OCI-LY7 (cell line): ENCODE measurements around the gene FBN3. TPM values are rescaled to one million over a fixed set of nuclear protein-coding genes. Genes with fewer than 3 reads are reported as not detected.

Experiments used
- BruUV-seq: library from RNA; stranded (reverse); fragments of 400-500 nt; replicated peaks from 2 replicates; lab custom pipeline; 2021; lab: Mats Ljungman, UMichigan
- CTCF ChIA-PET: fragments of 300-600 bp; sonication (Branson Sonifier 250); formaldehyde crosslinking; loops from one replicate; lab custom pipeline; 2022; ENCODE audit warnings: antibody characterized with exemption; ENCODE audit not compliant: unreplicated experiment; lab: Charles Lee
- POLR2A ChIA-PET: fragments of 300-600 bp; sonication (Branson Sonifier 250); formaldehyde crosslinking; loops from one replicate; lab custom pipeline; 2022; ENCODE audit warnings: antibody characterized with exemption; lab: Charles Lee
- DNase-seq: peaks from one replicate; pipeline ENCODE4 v3.0.0-alpha.2; 2015; ENCODE audit warnings: low spot score
- H2AFZ ChIP-seq: fragments of 200-600 bp; sonication (generic), shearing (Covaris generic); 2 replicates; pipeline ENCODE4 v1.6.1; 2014; ENCODE audit warnings: mild to moderate bottlenecking, antibody characterized with exemption, low read length, moderate library complexity
- H3K27ac ChIP-seq: fragments of 200-600 bp; sonication (generic); 2 replicates; pipeline ENCODE4 v1.5.1; 2014; ENCODE audit warnings: mixed run types, low read depth, mild to moderate bottlenecking, moderate library complexity, low read length, inconsistent platforms; ENCODE audit not compliant: poor library complexity, severe bottlenecking
- H3K36me3 ChIP-seq: fragments of 200-600 bp; sonication (generic); 2 replicates; pipeline ENCODE4 v1.6.1; 2014; ENCODE audit warnings: mild to moderate bottlenecking, antibody characterized with exemption, low read length, moderate library complexity, mixed read lengths; ENCODE audit not compliant: insufficient read depth
- H3K4me1 ChIP-seq: fragments of 200-600 bp; sonication (generic); 2 replicates; pipeline ENCODE4 v1.5.1; 2014; ENCODE audit warnings: mild to moderate bottlenecking, low read length; ENCODE audit not compliant: insufficient read depth, poor library complexity, severe bottlenecking
- H3K4me2 ChIP-seq: fragments of 200-600 bp; sonication (generic); 2 replicates; pipeline ENCODE4 v1.6.1; 2014; ENCODE audit warnings: mild to moderate bottlenecking, low read length
- H3K4me3 ChIP-seq: fragments of 200-600 bp; sonication (generic); 2 replicates; pipeline ENCODE4 v1.5.1; 2014; ENCODE audit warnings: mild to moderate bottlenecking, low read depth, low read length; ENCODE audit not compliant: poor library complexity, severe bottlenecking
- H3K79me2 ChIP-seq: fragments of 200-600 bp; sonication (generic); 2 replicates; pipeline ENCODE4 v1.6.1; 2016; ENCODE audit warnings: low read depth, mild to moderate bottlenecking, low read length, moderate library complexity, mixed read lengths; ENCODE audit not compliant: insufficient read depth
- H3K9me2 ChIP-seq: fragments of 200-600 bp; sonication (generic); 2 replicates; pipeline ENCODE4 v1.6.1; 2016; ENCODE audit warnings: mild to moderate bottlenecking, low read length, mixed read lengths; ENCODE audit not compliant: insufficient read depth
- H3K9me3 ChIP-seq: fragments of 200-600 bp; sonication (generic); 2 replicates; pipeline ENCODE4 v1.6.1; 2014; ENCODE audit warnings: mild to moderate bottlenecking, mixed run types, low read length, mixed read lengths
- H4K20me1 ChIP-seq: fragments of 200-600 bp; sonication (generic); 2 replicates; pipeline ENCODE4 v1.6.1; 2014; ENCODE audit warnings: mild to moderate bottlenecking, antibody characterized with exemption, low read length, moderate library complexity, mixed read lengths; ENCODE audit not compliant: insufficient read depth
- EZH2phosphoT487 ChIP-seq: fragments of 200-600 bp; sonication (generic); IDR thresholded peaks from 2 replicates; pipeline ENCODE4 v1.6.1; 2018; ENCODE audit warnings: low read depth, borderline replicate concordance, mild to moderate bottlenecking, mixed run types, antibody characterized with exemption, low read length, moderate library complexity, mixed read lengths
- intact Hi-C: fragments of 100-400 bp; cut with micrococcal nuclease; formaldehyde crosslinking; loops from one replicate; pipeline ENCODE4 v1.10.0; 2022; ENCODE audit not compliant: unreplicated experiment
- total RNA-seq, 2 experiments: library from RNA; depleted of rRNA in 1 of 2; stranded (reverse); fragments of >200 nt in 1 of 2; shearing (Covaris generic) in 1 of 2; gene quantifications; 2 replicates each; pipeline ENCODE4 v1.2.3, GENCODE V29; 2014 to 2022
- TF ChIP-seq, protein P1 (sequence below): fragments of 200-600 bp; sonication (generic); conservative IDR thresholded peaks from 2 replicates; pipeline ENCODE4 v1.5.1; 2014; ENCODE audit warnings: mild to moderate bottlenecking, antibody characterized with exemption, low read length, moderate library complexity, mixed read lengths

FBN3 gene
- total RNA-seq, 2 experiments from 2014 or later = not detected

DNA sequence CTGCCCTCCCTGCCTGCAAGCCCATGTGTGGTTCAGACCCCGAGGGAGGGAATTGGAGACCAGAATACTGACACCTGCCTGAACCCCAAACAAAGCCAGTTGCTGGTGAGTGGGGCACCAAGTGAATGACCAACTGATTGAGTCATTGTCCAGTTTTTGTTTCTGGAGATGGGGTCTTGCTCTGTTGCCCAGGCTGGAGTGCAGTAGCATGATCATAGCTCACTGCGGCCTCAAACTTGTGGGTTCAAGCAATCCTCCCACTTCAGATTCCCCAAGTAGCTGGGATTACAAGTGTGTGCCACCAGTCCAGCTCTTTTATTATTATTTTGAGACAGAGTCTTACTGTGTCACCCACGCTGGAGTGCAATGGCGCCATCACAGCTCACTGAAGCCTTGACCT is 92.9 kb downstream of the FBN3 start:
- H3K9me3 ChIP-seq = no peaks in the 10 kb centered on the region
- no peaks in the 10 kb centered on the region for H4K20me1 ChIP-seq
- H3K4me1 ChIP-seq = peaks cover 14% of the 10 kb centered on the region
- H3K27ac ChIP-seq = no peak overlapping the region
- TF ChIP-seq EZH2phosphoT487 = no peak
- TF ChIP-seq, protein P1, sequence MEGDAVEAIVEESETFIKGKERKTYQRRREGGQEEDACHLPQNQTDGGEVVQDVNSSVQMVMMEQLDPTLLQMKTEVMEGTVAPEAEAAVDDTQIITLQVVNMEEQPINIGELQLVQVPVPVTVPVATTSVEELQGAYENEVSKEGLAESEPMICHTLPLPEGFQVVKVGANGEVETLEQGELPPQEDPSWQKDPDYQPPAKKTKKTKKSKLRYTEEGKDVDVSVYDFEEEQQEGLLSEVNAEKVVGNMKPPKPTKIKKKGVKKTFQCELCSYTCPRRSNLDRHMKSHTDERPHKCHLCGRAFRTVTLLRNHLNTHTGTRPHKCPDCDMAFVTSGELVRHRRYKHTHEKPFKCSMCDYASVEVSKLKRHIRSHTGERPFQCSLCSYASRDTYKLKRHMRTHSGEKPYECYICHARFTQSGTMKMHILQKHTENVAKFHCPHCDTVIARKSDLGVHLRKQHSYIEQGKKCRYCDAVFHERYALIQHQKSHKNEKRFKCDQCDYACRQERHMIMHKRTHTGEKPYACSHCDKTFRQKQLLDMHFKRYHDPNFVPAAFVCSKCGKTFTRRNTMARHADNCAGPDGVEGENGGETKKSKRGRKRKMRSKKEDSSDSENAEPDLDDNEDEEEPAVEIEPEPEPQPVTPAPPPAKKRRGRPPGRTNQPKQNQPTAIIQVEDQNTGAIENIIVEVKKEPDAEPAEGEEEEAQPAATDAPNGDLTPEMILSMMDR = no peak
- no peak overlapping the region for H3K4me3 ChIP-seq
- H3K36me3 ChIP-seq = no peaks in the 10 kb centered on the region
- intact Hi-C loops = no loop called here
- H2AFZ ChIP-seq = no peak overlapping the region
- H3K9me2 ChIP-seq = no peaks in the 10 kb centered on the region
- ChIA-PET POLR2A (no interaction called here), CTCF (no interaction called here)
- DNase-seq = no peak
- no peak overlapping the region for H3K4me2 ChIP-seq
- no TSS peak for BruUV-seq
- H3K79me2 ChIP-seq = no peaks in the 10 kb centered on the region

DNA sequence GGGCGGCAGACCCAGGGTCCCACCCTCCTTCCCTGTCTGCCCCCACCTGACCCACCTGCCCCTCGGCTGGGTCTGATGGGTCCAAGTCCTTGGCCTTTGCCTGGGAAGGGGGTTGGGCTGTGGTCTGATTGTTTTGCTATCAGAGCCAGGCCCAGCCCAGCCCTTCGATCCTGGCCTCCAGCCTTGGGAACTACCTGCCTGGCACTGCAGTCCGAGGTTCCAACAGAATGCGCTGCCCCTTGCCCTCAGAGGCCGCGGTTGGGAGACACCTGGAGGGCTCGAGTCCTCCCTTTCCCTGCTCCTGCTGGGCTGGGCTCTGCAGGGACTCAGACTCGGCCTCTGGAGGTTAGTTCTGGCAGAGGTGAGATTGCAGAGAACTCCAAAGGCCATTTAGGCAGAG is 95.2 kb downstream of the FBN3 start:
- no peaks in the 10 kb centered on the region for H3K79me2 ChIP-seq
- TF ChIP-seq, protein P1 = no peak
- TF ChIP-seq EZH2phosphoT487 = no peak
- no peaks in the 10 kb centered on the region for H3K9me3 ChIP-seq
- intact Hi-C loops = no loop called here
- peaks cover 25% of the 10 kb centered on the region for H3K4me1 ChIP-seq
- H3K4me2 ChIP-seq = no peak overlapping the region
- H3K27ac ChIP-seq = no peak overlapping the region
- H3K4me3 ChIP-seq = no peak overlapping the region
- DNase-seq = no peak
- no TSS peak for BruUV-seq
- H3K9me2 ChIP-seq = no peaks in the 10 kb centered on the region
- H3K36me3 ChIP-seq = no peaks in the 10 kb centered on the region
- POLR2A ChIA-PET = interaction anchor here (0.7 to 1.4 kb wide), 2 partner anchors 22 to 127 kb away, joined by 3 read pairs; no protein-coding TSS in a partner anchor
- H2AFZ ChIP-seq = no peak overlapping the region
- no peaks in the 10 kb centered on the region for H4K20me1 ChIP-seq
- CTCF ChIA-PET = no interaction called here

DNA sequence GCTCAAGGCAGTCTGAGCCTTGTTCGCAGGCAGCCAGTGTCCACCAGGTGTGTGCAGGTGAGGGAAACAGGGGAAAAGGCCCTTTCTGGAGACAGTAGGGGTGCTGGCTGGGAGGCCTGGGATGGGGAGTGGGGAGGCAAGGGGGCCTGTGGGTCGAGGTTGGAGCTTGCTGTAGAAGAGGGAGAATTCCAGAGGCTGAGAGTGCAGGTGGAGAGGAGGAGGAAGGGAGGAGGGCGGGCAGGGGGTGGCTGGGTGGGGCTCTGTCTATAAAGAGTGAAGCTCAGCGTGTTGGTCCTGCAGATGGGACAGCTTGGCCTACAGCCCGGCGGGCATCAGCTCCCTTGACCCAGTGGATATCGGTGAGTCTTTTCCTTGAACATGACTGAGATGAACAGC is 96.9 kb downstream of the FBN3 start, which contains the start of gene CCL25:
Gene CCL25 (plus strand): TSS at position 297 of the 396 bp plus-strand sequence. CDS start 290 bp downstream, outside the sequence.
- H3K9me3 ChIP-seq = no peaks in the 10 kb centered on the region
- no peaks in the 10 kb centered on the region for H3K36me3 ChIP-seq
- H3K9me2 ChIP-seq = no peaks in the 10 kb centered on the region
- no peak for DNase-seq
- CTCF ChIA-PET = no interaction called here
- no peaks in the 10 kb centered on the region for H3K79me2 ChIP-seq
- peaks cover 25% of the 10 kb centered on the region for H3K4me1 ChIP-seq
- H3K4me2 ChIP-seq = peak within 1 kb of the TSS; percentile 59
- intact Hi-C loops = no loop called here
- H2AFZ ChIP-seq = peak within 1 kb of the TSS; percentile 84
- no peak within 1 kb of the TSS for H3K27ac ChIP-seq
- no peaks in the 10 kb centered on the region for H4K20me1 ChIP-seq
- BruUV-seq = no TSS peak
- H3K4me3 ChIP-seq = peak within 1 kb of the TSS; percentile 23
- POLR2A ChIA-PET = interaction anchor here (0.9 kb wide), 1 partner anchor 152 kb away, joined by 3 read pairs; no protein-coding TSS in a partner anchor
- TF ChIP-seq EZH2phosphoT487 = no peak
- TF ChIP-seq, protein P1 = no peak
